GM12874 (cell line): ENCODE results near the gene DSCAML1.

Experiments used
- CTCF ChIP-seq: IDR thresholded peaks from 2 replicates; pipeline ENCODE4 v1.5.1; 2011; ENCODE audit warnings: low read depth, mild to moderate bottlenecking, control low read depth, low read length, moderate library complexity; ENCODE audit not compliant: insufficient read depth

The DSCAML1 gene

GRCh38 chr11:117839936-117840813, 43.2 kb upstream of the DSCAML1 start:
- no peak for TF ChIP-seq CTCF

- no peak for TF ChIP-seq CTCF
Observed at GRCh38 chr11:117839380-117839881, 42.4 kb upstream of the DSCAML1 start.

GRCh38 chr11:117838901-117839300, 41.9 kb upstream of the DSCAML1 start:
- TF ChIP-seq CTCF, result no peak

GRCh38 chr11:117837791-117838190, 40.8 kb upstream of the DSCAML1 start:
- no peak for TF ChIP-seq CTCF

GRCh38 chr11:117837070-117837776, 40.2 kb upstream of the DSCAML1 start:
- TF ChIP-seq CTCF, result no peak

GRCh38 chr11:117836077-117836960, 39.3 kb upstream of the DSCAML1 start:
- no peak for TF ChIP-seq CTCF
